ENCODE data around the gene SLC22A12.

The SLC22A12 gene

GRCh38 chr11:64613648-64614047 is 22.6 kb downstream of the SLC22A12 start:
- no peak for DNase-seq (ENCODE audit: low read depth)
- TF ChIP-seq, protein P1, sequence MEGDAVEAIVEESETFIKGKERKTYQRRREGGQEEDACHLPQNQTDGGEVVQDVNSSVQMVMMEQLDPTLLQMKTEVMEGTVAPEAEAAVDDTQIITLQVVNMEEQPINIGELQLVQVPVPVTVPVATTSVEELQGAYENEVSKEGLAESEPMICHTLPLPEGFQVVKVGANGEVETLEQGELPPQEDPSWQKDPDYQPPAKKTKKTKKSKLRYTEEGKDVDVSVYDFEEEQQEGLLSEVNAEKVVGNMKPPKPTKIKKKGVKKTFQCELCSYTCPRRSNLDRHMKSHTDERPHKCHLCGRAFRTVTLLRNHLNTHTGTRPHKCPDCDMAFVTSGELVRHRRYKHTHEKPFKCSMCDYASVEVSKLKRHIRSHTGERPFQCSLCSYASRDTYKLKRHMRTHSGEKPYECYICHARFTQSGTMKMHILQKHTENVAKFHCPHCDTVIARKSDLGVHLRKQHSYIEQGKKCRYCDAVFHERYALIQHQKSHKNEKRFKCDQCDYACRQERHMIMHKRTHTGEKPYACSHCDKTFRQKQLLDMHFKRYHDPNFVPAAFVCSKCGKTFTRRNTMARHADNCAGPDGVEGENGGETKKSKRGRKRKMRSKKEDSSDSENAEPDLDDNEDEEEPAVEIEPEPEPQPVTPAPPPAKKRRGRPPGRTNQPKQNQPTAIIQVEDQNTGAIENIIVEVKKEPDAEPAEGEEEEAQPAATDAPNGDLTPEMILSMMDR (IDR thresholded peaks at IDR 0.05; ENCODE audit: control insufficient read depth, insufficient read depth, low read depth, low read length, missing control alignments), result no peak
- H3K4me3 ChIP-seq (ENCODE audit: control insufficient read depth, low read depth, low read length), result no peak overlapping the region

DNA sequence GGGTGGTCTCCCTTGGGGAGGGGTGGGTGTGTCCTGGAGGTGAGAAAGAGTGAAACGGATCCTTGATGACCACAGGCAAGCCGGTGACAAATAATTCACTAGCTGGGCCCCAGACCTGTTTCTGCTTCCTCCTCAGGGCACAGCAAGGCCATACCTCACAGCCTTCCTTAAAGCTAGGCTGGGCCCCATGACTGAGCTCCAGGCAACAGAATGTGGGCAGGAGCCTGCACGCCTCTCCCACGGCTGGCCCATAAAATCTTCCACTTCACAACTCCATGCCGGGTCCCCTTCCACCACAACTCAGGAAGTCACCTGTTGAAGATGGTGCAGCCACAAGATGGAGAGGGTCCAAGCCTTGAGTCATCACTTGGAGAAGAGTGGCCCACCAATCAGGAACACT is 23.9 kb downstream of the SLC22A12 start:
- TF ChIP-seq, protein P1 (IDR thresholded peaks at IDR 0.05; ENCODE audit: control insufficient read depth, insufficient read depth, low read depth, low read length, missing control alignments), result no peak
- no peak overlapping the region for H3K4me3 ChIP-seq (ENCODE audit: control insufficient read depth, low read depth, low read length)
- DNase-seq (ENCODE audit: low read depth), result no peak

DNA sequence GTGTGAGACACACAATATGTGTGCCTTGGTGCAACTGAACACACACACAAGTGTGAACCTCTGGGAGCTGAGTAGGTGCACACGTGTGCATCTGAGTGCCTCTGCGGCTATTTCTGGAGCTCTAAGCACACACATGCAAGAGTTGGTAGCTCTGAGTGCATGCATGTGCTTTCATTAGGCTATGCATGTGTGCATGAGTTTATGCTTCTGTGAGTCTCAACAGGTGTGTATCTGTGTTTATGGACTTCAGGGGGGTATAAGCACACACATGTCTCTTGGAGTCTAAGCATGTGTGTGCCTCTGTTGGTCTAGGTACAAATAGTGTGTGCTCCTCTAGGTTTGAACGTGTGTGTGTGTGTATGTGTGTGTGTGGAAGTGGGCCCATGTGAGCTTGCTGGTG is 25.8 kb downstream of the SLC22A12 start:
- no peak overlapping the region for H3K4me3 ChIP-seq (ENCODE audit: control insufficient read depth, low read depth, low read length)
- TF ChIP-seq, protein P1 (IDR thresholded peaks at IDR 0.05; ENCODE audit: control insufficient read depth, insufficient read depth, low read depth, low read length, missing control alignments), result no peak
- no peak for DNase-seq (ENCODE audit: low read depth)

- DNase-seq (ENCODE audit: low read depth), result no peak
- TF ChIP-seq, protein P1 (IDR thresholded peaks at IDR 0.05; ENCODE audit: control insufficient read depth, insufficient read depth, low read depth, low read length, missing control alignments), result no peak
- no peak overlapping the region for H3K4me3 ChIP-seq (ENCODE audit: control insufficient read depth, low read depth, low read length)
Observed at GRCh38 chr11:64619196-64619595, 28.2 kb downstream of the SLC22A12 start.

DNA sequence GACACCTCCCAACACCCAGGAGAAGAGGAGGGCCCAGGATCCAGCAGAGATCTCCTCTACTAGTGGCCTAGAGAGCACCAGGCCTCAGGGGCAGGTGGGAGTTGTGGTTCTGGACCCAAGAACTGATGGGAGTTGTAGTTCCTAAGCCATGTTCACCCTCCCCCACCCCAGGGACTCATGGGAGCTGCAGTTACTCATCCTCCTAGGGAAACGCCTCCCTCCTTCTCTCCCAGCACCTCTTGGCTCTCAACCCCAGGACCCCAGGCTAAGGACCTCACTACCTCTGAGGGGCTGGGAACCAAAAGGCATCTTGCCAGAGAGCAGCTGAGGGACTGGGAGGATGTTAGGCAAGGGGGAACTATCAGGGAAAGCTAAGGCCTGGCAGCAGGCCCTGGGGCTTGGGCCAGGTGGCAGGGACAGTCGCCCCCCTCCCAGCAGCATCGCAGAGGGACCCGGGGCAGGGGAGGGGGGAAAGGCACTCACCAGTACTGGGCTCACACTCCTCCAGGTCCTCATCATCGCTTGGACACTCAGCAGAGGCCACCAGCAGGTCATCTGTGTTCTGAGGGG is 28.9 kb downstream of the SLC22A12 start:
- TF ChIP-seq, protein P1 (IDR thresholded peaks at IDR 0.05; ENCODE audit: control insufficient read depth, insufficient read depth, low read depth, low read length, missing control alignments), result no peak
- no peak for DNase-seq (ENCODE audit: low read depth)
- H3K4me3 ChIP-seq (ENCODE audit: control insufficient read depth, low read depth, low read length), result no peak overlapping the region

DNA sequence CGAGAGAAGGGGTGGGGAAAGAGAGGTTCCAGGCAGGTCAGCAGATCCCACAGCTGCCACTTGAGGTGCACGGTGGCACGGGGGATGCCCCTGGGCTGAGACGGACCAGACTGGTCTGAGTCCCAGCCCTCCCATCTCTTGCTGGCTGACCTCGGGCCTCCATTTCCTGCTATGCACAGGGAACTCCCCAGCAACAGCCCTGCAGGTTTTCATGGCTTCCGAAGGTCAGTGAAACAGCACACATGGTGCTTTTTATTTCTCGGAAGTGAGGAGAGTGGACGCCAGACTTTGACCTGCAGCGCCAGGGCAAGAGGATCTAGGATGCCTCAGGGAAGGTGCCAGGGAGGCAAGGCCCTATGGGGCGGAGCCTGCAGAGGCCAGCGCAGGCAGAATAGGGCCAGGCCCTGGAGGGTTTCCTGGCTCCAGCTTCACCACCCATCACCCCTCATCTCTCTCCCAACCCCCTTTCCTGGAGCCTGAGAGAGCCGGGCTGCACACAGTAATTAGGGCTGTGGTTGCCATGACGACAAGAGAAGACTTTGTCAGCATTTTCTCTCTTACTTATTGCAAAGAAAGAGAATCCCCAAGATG is 29.5 kb downstream of the SLC22A12 start:
- no peak for DNase-seq (ENCODE audit: low read depth)
- TF ChIP-seq, protein P1 (IDR thresholded peaks at IDR 0.05; ENCODE audit: control insufficient read depth, insufficient read depth, low read depth, low read length, missing control alignments), result no peak

More for the DNA sequence above, 29.5 kb downstream of the SLC22A12 start:
- H3K4me3 ChIP-seq (ENCODE audit: control insufficient read depth, low read depth, low read length), result no peak overlapping the region

All from AG09309 (cell line).